CD4-positive, alpha-beta T cell (primary cell): Measurements from ENCODE around the gene NRXN2. TPM values are rescaled to one million over a fixed set of nuclear protein-coding genes. Genes with fewer than 3 reads are reported as not detected.

Experiments used
- ATAC-seq: fragments of 200-7000 bp; cut with Tn5 transposase; one replicate; pipeline ENCODE4 v1.10.0; 2022; ENCODE audit warnings: mild to moderate bottlenecking; ENCODE audit not compliant: poor library complexity
- CTCF ChIA-PET: fragments of 350-600 bp; sonication (Branson Sonifier 250); formaldehyde crosslinking; loops from one replicate; lab custom pipeline; 2021; ENCODE audit warnings: antibody characterized with exemption, inconsistent platforms; lab: Charles Lee
- POLR2A ChIA-PET: fragments of 350-600 bp; sonication (Branson Sonifier 250); formaldehyde crosslinking; loops from one replicate; lab custom pipeline; 2021; ENCODE audit warnings: antibody characterized with exemption, inconsistent platforms; lab: Charles Lee
- DNase-seq, 14 experiments: peaks; one replicate each; pipeline ENCODE4 v3.0.0-alpha.2; 2013 to 2020; ENCODE audit warnings: mixed read lengths in 2 of 14
- H3K27ac ChIP-seq, 2 donors: one replicate each; pipeline versions ENCODE4 v1.5.1 to v1.7.0; 2013; ENCODE audit warnings: low read length in 2 of 2, low read depth in 1 of 2, mild to moderate bottlenecking in 1 of 2
- H3K27me3 ChIP-seq, 2 experiments: 1 replicate in 1 of 2; 2 replicates in 1 of 2; pipeline versions ENCODE4 v1.6.1 to v1.7.0; 2013; ENCODE audit warnings: low read length in 2 of 2, control low read depth in 1 of 2, mild to moderate bottlenecking in 1 of 2, moderate library complexity in 1 of 2; ENCODE audit not compliant: insufficient read depth in 2 of 2, control insufficient read depth in 1 of 2
- H3K36me3 ChIP-seq: one replicate; pipeline ENCODE4 v1.6.1; 2013; ENCODE audit warnings: low read length, control low read depth; ENCODE audit not compliant: insufficient read depth
- H3K4me1 ChIP-seq: one replicate; pipeline ENCODE4 v1.6.1; 2013; ENCODE audit warnings: low read length, control low read depth; ENCODE audit not compliant: insufficient read depth
- H3K4me3 ChIP-seq: one replicate; pipeline ENCODE4 v1.5.1; 2013; ENCODE audit warnings: mild to moderate bottlenecking, low read length, moderate library complexity
- H3K9me3 ChIP-seq, 2 experiments: 1 replicate in 1 of 2; 2 replicates in 1 of 2; pipeline versions ENCODE4 v1.6.1 to v1.7.0; 2013; ENCODE audit warnings: low read length in 2 of 2, mild to moderate bottlenecking in 2 of 2, control low read depth in 1 of 2, moderate library complexity in 1 of 2; ENCODE audit not compliant: control insufficient read depth in 1 of 2, insufficient read depth in 1 of 2
- H3K27ac Mint-ChIP-seq: one replicate; pipeline ENCODE4 v1.8.0; 2020; ENCODE audit warnings: mixed read lengths
- H3K27me3 Mint-ChIP-seq: one replicate; pipeline ENCODE4 v1.8.0; 2021; ENCODE audit warnings: mixed read lengths
- H3K36me3 Mint-ChIP-seq: one replicate; pipeline ENCODE4 v1.8.0; 2021; ENCODE audit warnings: low read depth, mixed read lengths
- H3K4me1 Mint-ChIP-seq: one replicate; pipeline ENCODE4 v1.8.0; 2021; ENCODE audit warnings: low read depth, mixed read lengths
- H3K4me3 Mint-ChIP-seq: one replicate; pipeline ENCODE4 v1.8.0; 2020; ENCODE audit warnings: mild to moderate bottlenecking, mixed read lengths
- H3K9me3 Mint-ChIP-seq: one replicate; pipeline ENCODE4 v1.8.0; 2020; ENCODE audit warnings: mixed read lengths
- CTCF ChIP-seq: fragments of 200-600 bp; IDR thresholded peaks from one replicate; pipeline ENCODE4 v1.8.0; 2022; ENCODE audit warnings: antibody characterized with exemption, mild to moderate bottlenecking
- intact Hi-C, 2 experiments: fragments of 100-400 bp; cut with DNase I in 1 of 2; cut with micrococcal nuclease in 1 of 2; formaldehyde crosslinking; loops; one replicate each; pipeline versions ENCODE4 v1.15.1 to v1.9.0; 2023 to 2025; cut with DNase I, micrococcal nuclease
- total RNA-seq, 174 experiments: library from RNA in 2 of 174; stranded (reverse) in 2 of 174; gene quantifications; one replicate each; pipeline ENCODE4 v1.2.3 and lab custom pipeline; 2021 to 2026

The NRXN2 gene
- total RNA-seq, 2 experiments from 2014 or later, result 0.05 to 0.31 TPM

- Histone ChIP-seq H3K4me3 (no peak overlapping the region), H3K27me3 (peaks cover 4% of the 10 kb centered on the region in 2 experiments), H3K36me3 (no peaks in the 10 kb centered on the region), H3K9me3 (peaks cover 3 to 17% of the 10 kb centered on the region in 2 experiments), H3K4me1 (no peaks in the 10 kb centered on the region), H3K27ac (no peak overlapping the region)
- H3K27ac Mint-ChIP-seq, result no peak overlapping the region
- DNase-seq, result no peak
- no peaks in the 10 kb centered on the region for H3K4me1 Mint-ChIP-seq
- H3K4me3 Mint-ChIP-seq, result no peak overlapping the region
- H3K27me3 Mint-ChIP-seq, result no peaks in the 10 kb centered on the region
- POLR2A ChIA-PET, result no interaction called here
- H3K36me3 Mint-ChIP-seq, result no peaks in the 10 kb centered on the region
- peaks cover 15% of the 10 kb centered on the region for H3K9me3 Mint-ChIP-seq
- CTCF ChIA-PET, result no interaction called here
- intact Hi-C loops, result no loop called here
- ATAC-seq, result no peak
- TF ChIP-seq CTCF, result no peak
These were observed 134.3 kb downstream of the NRXN2 start for GRCh38 chr11:64588701-64589100.

- Mint-ChIP-seq H3K27ac (no peak overlapping the region), H3K9me3 (peaks cover 15% of the 10 kb centered on the region), H3K27me3 (no peaks in the 10 kb centered on the region), H3K36me3 (no peaks in the 10 kb centered on the region), H3K4me1 (no peaks in the 10 kb centered on the region), H3K4me3 (no peak overlapping the region)
- peaks cover 4% of the 10 kb centered on the region in 2 experiments for H3K27me3 ChIP-seq
- intact Hi-C loops, result no loop called here
- no peak overlapping the region for H3K4me3 ChIP-seq
- TF ChIP-seq CTCF, result no peak
- no peaks in the 10 kb centered on the region for H3K36me3 ChIP-seq
- no peak overlapping the region for H3K27ac ChIP-seq
- DNase-seq, result no peak
- H3K4me1 ChIP-seq, result no peaks in the 10 kb centered on the region
- peaks cover 3 to 11% of the 10 kb centered on the region in 2 experiments for H3K9me3 ChIP-seq
- ATAC-seq, result no peak
- POLR2A ChIA-PET, result no interaction called here
- CTCF ChIA-PET, result no interaction called here
These were observed 136.6 kb downstream of the NRXN2 start for GRCh38 chr11:64586366-64586765.

- TF ChIP-seq CTCF, result no peak
- Mint-ChIP-seq H3K27ac (no peak overlapping the region), H3K4me3 (no peak overlapping the region), H3K36me3 (no peaks in the 10 kb centered on the region), H3K9me3 (peaks cover 15% of the 10 kb centered on the region), H3K4me1 (no peaks in the 10 kb centered on the region), H3K27me3 (no peaks in the 10 kb centered on the region)
- Histone ChIP-seq H3K9me3 (peaks cover 3 to 11% of the 10 kb centered on the region in 2 experiments), H3K4me3 (no peak overlapping the region), H3K27ac (no peak overlapping the region), H3K4me1 (no peaks in the 10 kb centered on the region), H3K36me3 (no peaks in the 10 kb centered on the region), H3K27me3 (peaks cover 4% of the 10 kb centered on the region in 2 experiments)
- ChIA-PET POLR2A (no interaction called here), CTCF (no interaction called here)
- no peak for DNase-seq
- intact Hi-C loops, result no loop called here
- no peak for ATAC-seq
These were observed 137.8 kb downstream of the NRXN2 start for GRCh38 chr11:64585150-64585549.
